ENCODE results near the gene IMMP2L.

Gene IMMP2L

DNA sequence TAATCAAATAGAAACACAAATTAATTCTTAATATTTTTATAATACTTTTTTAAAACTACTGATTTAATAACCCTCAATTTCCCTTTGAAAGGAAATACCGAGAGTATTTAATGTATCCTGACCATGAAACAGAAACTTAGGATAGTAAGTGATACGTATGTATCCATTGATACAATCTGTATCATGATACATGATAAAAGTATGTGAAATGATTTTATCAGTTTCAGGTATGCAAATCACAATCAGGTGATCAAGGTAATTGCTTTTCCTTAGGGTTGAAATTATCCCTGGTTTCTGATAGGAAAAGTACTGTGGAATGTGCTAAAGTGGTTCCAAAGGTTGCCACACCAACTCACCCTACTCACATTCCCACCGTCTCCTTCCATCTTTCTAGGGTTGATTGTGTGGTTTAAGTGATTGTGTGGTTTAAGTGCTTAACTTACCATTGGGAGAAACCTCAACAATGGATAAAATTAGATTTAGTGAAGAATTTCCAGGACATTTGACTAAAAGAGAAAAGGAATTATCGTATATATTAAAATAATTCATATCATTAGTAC, 333.0 kb downstream of the IMMP2L start:
- in situ Hi-C loops (cut with MboI; ENCODE audit: low sequenced_read_pairs): no loop called here

DNA sequence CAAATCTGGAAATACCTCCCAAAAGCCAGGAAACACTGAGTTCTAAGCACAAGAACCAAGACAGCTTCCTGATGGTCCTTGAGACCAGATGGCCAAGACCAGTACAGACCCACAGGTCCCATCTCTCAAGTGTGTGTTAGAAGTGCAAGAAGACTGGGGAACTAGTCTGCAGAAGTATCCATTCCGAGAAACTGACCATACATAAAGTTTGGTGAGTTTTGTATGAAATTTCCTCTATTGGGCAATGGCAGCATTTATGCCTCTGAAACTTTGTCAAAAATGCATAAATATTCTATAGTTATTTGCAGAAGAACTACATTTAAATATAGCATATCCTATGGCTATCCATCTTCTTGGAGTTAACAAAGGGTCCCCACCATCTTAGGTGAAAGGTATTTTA, 333.9 kb downstream of the IMMP2L start:
- in situ Hi-C loops (cut with MboI; ENCODE audit: low sequenced_read_pairs): no loop called here

DNA sequence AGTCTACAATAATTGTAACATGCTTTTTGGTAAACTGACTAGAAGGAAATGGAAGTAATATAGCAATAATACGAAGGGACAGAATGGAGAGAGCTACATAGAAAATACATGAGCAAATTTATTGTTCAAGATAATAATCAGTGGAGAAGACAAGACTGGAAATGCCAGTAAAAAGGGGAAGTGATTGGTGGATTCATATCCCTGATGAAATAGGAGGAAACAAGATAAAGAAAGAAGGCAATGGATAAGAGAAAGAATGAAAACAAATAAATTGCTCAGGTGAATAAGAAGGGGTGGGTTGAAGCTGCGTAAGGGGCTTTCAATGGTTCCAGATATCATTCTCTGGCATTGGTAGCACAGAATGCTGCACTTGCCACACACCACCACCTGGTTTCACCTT, 335.5 kb downstream of the IMMP2L start:
- in situ Hi-C loops (cut with MboI; ENCODE audit: low sequenced_read_pairs): no loop called here

- in situ Hi-C loops (cut with MboI; ENCODE audit: low sequenced_read_pairs): no loop called here
Observed at GRCh38 chr7:111224354-111225231, 337.7 kb downstream of the IMMP2L start.

DNA sequence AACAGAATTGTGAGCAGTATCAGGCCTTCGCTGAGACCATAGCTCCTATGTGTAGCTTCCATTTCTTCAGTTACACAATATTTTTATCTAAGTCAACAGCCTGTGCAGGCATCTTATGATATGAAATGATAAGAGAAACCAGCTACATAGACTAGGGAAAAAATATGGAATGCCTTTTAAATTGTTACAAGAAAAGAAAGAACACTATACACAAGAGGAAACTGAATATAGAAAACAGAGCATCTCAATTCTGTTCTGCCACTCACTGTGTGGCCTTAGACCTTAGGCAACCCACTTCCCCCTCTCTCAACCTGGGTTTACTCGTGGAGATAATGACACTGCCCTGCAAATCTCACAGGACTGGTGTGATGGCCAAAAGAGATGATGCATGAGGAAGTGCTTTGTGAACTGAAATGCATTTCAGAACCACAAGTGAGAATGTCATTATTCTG, 338.5 kb downstream of the IMMP2L start:
- in situ Hi-C loops (cut with MboI; ENCODE audit: low sequenced_read_pairs): no loop called here

DNA sequence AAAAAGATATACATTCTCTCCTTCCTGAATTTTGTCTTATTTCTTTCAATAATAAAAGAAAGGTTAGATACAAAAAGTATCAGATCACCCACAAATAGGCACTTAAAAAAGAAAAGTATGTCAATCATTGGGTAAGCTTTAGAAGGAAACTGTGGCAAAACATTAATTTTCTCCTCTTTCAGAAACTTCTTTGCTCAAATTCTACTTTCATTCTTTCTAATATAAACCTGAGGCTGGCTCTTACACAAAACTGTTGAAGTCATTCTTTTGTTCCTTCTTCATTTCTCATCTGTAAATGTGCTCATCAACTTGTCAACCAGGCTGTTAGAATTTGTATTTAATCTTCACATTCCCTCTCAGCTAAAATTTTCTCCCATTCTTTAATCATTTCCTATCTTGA, 346.7 kb downstream of the IMMP2L start:
- in situ Hi-C loops (cut with MboI; ENCODE audit: low sequenced_read_pairs): no loop called here

DNA sequence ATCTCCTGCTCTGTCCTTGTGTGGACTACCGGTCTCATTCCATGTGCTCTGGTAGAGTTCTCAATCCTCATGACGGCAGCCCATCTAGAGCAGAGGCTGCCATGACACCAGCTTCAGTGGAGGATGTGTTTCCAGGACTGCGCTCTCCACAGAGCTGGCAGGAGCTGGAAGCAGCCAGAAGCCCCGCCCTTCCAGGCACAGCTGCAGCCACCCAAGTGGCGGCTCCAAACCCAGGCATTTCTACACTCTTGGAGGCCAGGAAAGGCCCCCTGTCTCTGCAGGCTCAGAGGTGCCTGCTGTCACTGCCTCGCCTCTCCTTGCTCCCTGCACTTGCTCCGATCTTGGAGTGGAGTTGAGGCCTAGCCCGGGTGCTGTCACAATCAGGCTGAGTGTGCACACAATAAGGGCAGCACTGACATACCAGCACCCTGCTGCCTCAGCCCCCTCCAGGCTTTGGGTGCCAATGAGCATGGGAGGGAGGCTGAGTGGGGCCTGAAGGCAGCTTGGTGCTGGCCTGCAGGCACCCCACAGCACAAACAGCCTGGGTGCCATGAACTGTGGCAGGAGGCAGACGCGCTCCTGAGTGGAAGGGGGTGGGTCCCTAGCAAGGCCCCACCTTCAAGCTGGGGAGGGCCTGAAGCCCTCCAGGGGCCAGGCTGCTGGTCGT, 349.3 kb downstream of the IMMP2L start:
- in situ Hi-C loops (cut with MboI; ENCODE audit: low sequenced_read_pairs): no loop called here

DNA sequence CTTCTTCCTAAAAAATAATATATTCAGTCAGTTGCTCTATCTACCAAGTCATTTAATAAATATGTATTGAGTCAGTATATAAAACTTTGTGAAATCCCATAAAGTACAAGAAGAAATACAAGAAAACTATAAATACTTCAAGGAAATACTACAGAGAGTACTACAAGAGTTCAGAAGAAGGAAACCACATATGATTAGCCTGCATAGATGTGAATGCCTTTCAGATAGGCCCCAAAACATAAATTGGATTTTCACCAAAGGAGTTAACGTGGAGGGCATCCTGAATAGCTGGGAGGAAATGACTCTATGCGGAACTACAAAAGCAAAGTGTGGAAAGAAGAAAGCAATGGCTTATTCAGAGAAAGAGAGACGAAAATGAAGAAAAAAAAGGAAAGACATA, 351.3 kb downstream of the IMMP2L start:
- in situ Hi-C loops (cut with MboI; ENCODE audit: low sequenced_read_pairs): no loop called here

DNA sequence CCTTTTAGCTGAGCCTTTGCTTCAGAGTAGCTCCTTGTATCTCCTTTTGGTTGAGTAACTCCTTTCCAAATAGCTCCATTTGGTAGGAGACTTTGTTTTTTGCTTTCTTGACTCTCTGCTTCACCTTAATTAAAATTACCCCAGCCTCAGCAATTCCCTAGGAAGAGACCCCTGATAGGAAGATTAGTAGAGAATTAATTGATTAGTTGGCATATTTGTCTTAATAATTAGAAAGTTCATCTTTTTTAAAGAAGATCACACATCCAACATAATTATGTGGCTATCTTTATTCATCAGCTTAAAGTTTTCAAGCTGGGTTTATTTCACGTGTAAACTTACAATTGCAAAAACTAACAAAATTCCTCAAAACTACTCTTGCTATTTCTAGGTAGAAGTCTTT, 352.2 kb downstream of the IMMP2L start:
- in situ Hi-C loops (cut with MboI; ENCODE audit: low sequenced_read_pairs): no loop called here

GRCh38 chr7:111205251-111205650, 357.0 kb downstream of the IMMP2L start:
- in situ Hi-C loops (cut with MboI; ENCODE audit: low sequenced_read_pairs): no loop called here

GRCh38 chr7:111202321-111202720, 360.0 kb downstream of the IMMP2L start:
- in situ Hi-C loops (cut with MboI; ENCODE audit: low sequenced_read_pairs): no loop called here

GRCh38 chr7:111199643-111200042, 362.6 kb downstream of the IMMP2L start:
- in situ Hi-C loops (cut with MboI; ENCODE audit: low sequenced_read_pairs): no loop called here

DNA sequence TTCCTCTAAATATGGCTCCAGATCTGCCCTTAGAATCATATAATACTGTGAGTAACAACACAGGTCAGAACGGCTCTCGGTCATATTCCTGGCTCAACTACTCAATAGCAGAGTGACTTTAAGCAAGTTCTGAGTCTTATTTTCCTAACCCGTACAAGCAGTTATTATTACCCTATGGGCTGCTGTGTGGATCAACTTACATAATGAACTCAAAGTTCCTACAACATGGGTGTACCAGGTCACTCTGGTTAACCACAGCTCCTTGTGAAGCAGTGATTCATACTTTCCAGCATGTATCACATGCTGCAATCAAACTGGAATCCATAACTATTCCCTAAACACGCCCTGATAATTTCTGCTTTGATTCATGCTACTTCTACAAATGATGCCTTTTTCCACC, 364.0 kb downstream of the IMMP2L start:
- in situ Hi-C loops (cut with MboI; ENCODE audit: low sequenced_read_pairs): no loop called here

DNA sequence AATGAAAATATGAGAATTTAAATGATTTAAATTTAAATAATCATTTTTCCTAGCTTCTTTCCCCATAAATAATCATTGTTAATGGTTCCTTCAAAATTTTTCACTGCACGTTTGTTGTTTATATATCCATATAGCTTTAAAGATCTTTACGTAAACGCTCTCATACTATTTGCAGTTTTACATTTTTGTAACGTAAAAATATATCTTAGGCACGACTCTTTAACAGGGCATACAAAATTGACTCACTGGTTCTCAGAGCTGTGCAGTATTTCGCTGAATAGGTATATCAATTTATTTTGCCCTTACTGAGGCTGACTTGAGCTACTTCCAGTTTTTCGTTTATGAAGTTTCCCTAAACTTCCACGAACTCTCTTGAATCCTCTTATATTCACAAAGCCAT, 365.6 kb downstream of the IMMP2L start:
- in situ Hi-C loops (cut with MboI; ENCODE audit: low sequenced_read_pairs): no loop called here

GRCh38 chr7:111192614-111193413, 369.5 kb downstream of the IMMP2L start:
- in situ Hi-C loops (cut with MboI; ENCODE audit: low sequenced_read_pairs): no loop called here

DNA sequence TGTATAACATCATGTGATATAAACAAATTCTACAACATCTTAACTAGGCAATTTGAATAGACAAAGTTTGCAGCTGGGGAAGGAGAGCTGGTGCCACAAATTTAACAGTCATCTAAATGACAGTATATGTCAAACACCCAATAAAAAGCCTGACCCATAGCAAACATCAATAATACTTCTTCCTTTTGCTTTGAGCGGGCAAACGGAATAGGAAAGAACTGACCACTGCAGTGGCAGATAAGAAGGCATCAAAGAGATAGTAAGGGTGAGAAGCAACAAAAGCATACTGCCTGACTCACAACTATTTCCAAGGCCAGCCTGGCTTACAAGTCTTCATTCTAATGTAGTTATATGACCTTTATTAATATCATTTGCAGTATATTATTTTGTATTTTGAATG, 371.5 kb downstream of the IMMP2L start:
- in situ Hi-C loops (cut with MboI; ENCODE audit: low sequenced_read_pairs): no loop called here

DNA sequence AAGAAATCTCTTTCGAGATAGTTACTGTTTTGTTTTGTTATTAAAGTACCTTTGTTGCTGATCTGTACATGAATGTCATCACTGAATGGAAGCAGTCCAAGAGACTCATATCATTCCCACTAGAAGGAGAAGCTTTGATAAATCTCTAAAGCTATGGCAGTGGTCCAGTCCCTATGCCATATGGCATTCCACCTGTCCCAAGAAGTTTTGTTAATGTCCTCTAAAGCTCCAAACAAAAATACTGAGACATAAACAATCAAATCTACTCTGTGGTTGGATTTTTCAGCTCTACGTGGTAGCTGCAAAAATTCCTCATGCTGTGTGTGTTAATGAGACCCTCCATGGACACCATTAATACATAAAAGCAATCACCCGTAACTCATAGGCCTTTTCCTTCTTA, 377.3 kb downstream of the IMMP2L start:
- in situ Hi-C loops (cut with MboI; ENCODE audit: low sequenced_read_pairs): no loop called here

GRCh38 chr7:111183321-111183720, 379.0 kb downstream of the IMMP2L start:
- in situ Hi-C loops (cut with MboI; ENCODE audit: low sequenced_read_pairs): no loop called here

- in situ Hi-C loops (cut with MboI; ENCODE audit: low sequenced_read_pairs): no loop called here
Observed at GRCh38 chr7:111180338-111180737, 382.0 kb downstream of the IMMP2L start.

DNA sequence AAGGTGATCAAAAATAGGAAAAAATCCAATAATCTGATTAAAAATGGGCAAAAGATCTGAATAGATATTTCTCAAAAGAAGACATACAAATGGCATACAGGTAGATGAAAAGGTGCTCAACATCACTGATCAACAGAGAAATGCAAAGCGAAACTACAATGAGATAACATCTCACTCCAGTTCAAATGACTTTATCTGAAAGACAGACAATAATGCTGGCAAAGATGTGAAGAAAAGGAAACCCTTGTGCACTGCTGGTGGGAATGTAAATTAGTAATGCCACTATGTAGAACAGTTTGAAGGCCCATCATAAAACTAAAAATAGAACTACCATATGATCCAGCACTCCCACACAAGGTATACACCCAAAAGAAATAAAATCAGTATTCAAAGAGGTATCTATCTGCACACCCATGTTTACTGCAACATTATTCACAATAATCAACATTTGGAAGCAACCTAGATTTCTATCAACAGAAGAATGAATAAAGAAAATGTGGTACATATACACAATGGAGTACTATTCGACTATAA, 386.3 kb downstream of the IMMP2L start:
- in situ Hi-C loops (cut with MboI; ENCODE audit: low sequenced_read_pairs): no loop called here

DNA sequence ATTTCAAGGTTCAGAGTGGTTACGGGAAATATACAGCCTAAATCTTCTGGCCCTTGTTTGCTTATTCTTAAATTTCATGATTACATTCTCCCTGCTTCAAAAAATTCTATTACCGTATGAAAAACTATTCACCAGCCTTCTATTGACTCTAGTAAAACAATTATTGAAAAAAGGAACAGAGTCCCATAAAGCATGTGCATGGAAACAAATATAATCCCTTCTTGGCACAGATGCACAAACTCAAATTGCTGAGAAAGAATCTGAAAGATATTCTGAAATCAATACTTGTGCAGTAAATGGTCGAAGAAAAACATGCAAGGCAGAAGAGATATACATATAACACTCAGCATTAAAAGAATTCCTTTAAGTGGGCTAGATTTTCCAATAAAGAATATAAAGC, 387.8 kb downstream of the IMMP2L start:
- in situ Hi-C loops (cut with MboI; ENCODE audit: low sequenced_read_pairs): no loop called here

Data from HL-60/S4 treated with phorbol 12-myristate 13-acetate at 8.2 ng/mL for 4 days and 3 days (cell line).